IMR-90 (cell line): ENCODE results near the gene CTNNA2. TPM values are rescaled to one million over a fixed set of nuclear protein-coding genes. Genes with fewer than 3 reads are reported as not detected.

ENCODE experiments used
- ATAC-seq: fragments of 200-7000 bp; cut with Tn5 transposase; 2 replicates; pipeline ENCODE4 v1.9.1; 2020; ENCODE audit warnings: low read depth, mild to moderate bottlenecking, moderate library complexity
- BruUV-seq: library from RNA; stranded (reverse); fragments of 400-500 nt; replicated peaks from 2 replicates; lab custom pipeline; 2021; lab: Mats Ljungman, UMichigan
- CTCF ChIA-PET: fragments of 300-600 bp; formaldehyde crosslinking; extraction: SDS; loops from one replicate; lab custom pipeline; 2021; ENCODE audit warnings: antibody characterized with exemption; lab: Yijun Ruan, JAX
- POLR2A ChIA-PET: fragments of 300-600 bp; sonication (Branson Sonifier 250); formaldehyde crosslinking; loops from one replicate; lab custom pipeline; 2022; ENCODE audit warnings: antibody characterized with exemption; ENCODE audit not compliant: unreplicated experiment; lab: Charles Lee
- DNase-seq: peaks from one replicate; pipeline ENCODE4 v3.0.0; 2013
- H2AFZ ChIP-seq: replicated peaks from 2 replicates; pipeline ENCODE3; 2013; ENCODE audit warnings: low read length, mild to moderate bottlenecking; ENCODE audit not compliant: poor library complexity
- H2AK5ac ChIP-seq: 2 replicates; pipeline ENCODE4 v1.6.1; 2013; ENCODE audit warnings: low read depth, low read length, inconsistent platforms
- H2AK9ac ChIP-seq: replicated peaks from 2 replicates; pipeline ENCODE3; 2013; ENCODE audit warnings: mild to moderate bottlenecking, low read depth, low read length, moderate library complexity; ENCODE audit not compliant: poor library complexity
- H2BK120ac ChIP-seq: 2 replicates; pipeline ENCODE4 v1.6.1; 2013; ENCODE audit warnings: low read depth, low read length, inconsistent platforms
- H2BK15ac ChIP-seq: 3 replicates; pipeline ENCODE4 v1.6.1; 2013; ENCODE audit warnings: low read depth, low read length, inconsistent platforms
- H2BK20ac ChIP-seq: 2 replicates; pipeline ENCODE4 v1.6.1; 2013; ENCODE audit warnings: low read depth, mild to moderate bottlenecking, inconsistent platforms, low read length, moderate library complexity
- H2BK5ac ChIP-seq: 2 replicates; pipeline ENCODE4 v1.6.1; 2013; ENCODE audit warnings: mild to moderate bottlenecking, low read depth, low read length, inconsistent platforms; ENCODE audit not compliant: poor library complexity, severe bottlenecking
- H3K14ac ChIP-seq: replicated peaks from 2 replicates; pipeline ENCODE4 v1.6.1; 2013; ENCODE audit warnings: low read depth, low read length, inconsistent platforms
- H3K18ac ChIP-seq: 2 replicates; pipeline ENCODE4 v1.6.1; 2013; ENCODE audit warnings: low read depth, low read length, control low read depth
- H3K23ac ChIP-seq: 2 replicates; pipeline ENCODE4 v1.6.1; 2013; ENCODE audit warnings: low read depth, low read length, inconsistent platforms
- H3K27ac ChIP-seq: 2 replicates; pipeline ENCODE4 v1.5.1; 2013; ENCODE audit warnings: mild to moderate bottlenecking, control low read depth, low read length; ENCODE audit not compliant: insufficient read depth
- H3K27me3 ChIP-seq: 2 replicates; pipeline ENCODE4 v1.6.1; 2013; ENCODE audit warnings: low read length; ENCODE audit not compliant: control insufficient read depth, insufficient read depth
- H3K36me3 ChIP-seq: 2 replicates; pipeline ENCODE4 v1.6.1; 2013; ENCODE audit warnings: low read length, mixed read lengths; ENCODE audit not compliant: control insufficient read depth, insufficient read depth
- H3K4ac ChIP-seq: 2 replicates; pipeline ENCODE4 v1.6.1; 2013; ENCODE audit warnings: low read depth, low read length, inconsistent platforms
- H3K4me1 ChIP-seq: 2 replicates; pipeline ENCODE4 v1.6.1; 2013; ENCODE audit warnings: low read length, mixed read lengths; ENCODE audit not compliant: control insufficient read depth, insufficient read depth
- H3K4me2 ChIP-seq: 2 replicates; pipeline ENCODE4 v1.6.1; 2013; ENCODE audit warnings: low read depth, mild to moderate bottlenecking, control low read depth, low read length, moderate library complexity
- H3K4me3 ChIP-seq: 2 replicates; pipeline ENCODE4 v1.5.1; 2013; ENCODE audit warnings: low read depth, mild to moderate bottlenecking, control low read depth, low read length, moderate library complexity; ENCODE audit not compliant: insufficient read depth
- H3K56ac ChIP-seq: 2 replicates; pipeline ENCODE4 v1.6.1; 2013; ENCODE audit warnings: low read length, inconsistent platforms; ENCODE audit not compliant: insufficient read depth; ENCODE audit errors: extremely low read depth
- H3K79me1 ChIP-seq, 2 experiments: 2 replicates each; pipeline ENCODE4 v1.6.1; 2013; ENCODE audit warnings: low read length in 2 of 2, inconsistent platforms in 1 of 2, low read depth in 1 of 2
- H3K9ac ChIP-seq: 2 replicates; pipeline ENCODE4 v1.6.1; 2013; ENCODE audit warnings: low read depth, low read length, control low read depth
- H3K9me1 ChIP-seq: 2 replicates; pipeline ENCODE4 v1.6.1; 2013; ENCODE audit warnings: low read length, inconsistent platforms; ENCODE audit not compliant: insufficient read depth
- H3K9me3 ChIP-seq: 2 replicates; pipeline ENCODE4 v1.6.1; 2013; ENCODE audit warnings: low read length; ENCODE audit not compliant: control insufficient read depth, insufficient read depth
- H4K20me1 ChIP-seq: 2 replicates; pipeline ENCODE4 v1.6.1; 2013; ENCODE audit warnings: low read length, inconsistent platforms; ENCODE audit not compliant: insufficient read depth
- H4K5ac ChIP-seq: 2 replicates; pipeline ENCODE4 v1.6.1; 2013; ENCODE audit warnings: mild to moderate bottlenecking, low read depth, low read length, control low read depth
- H4K8ac ChIP-seq, 2 experiments: 2 replicates each; pipeline ENCODE4 v1.6.1; 2013; ENCODE audit warnings: low read depth in 2 of 2, low read length in 2 of 2, control low read depth in 1 of 2, inconsistent platforms in 1 of 2
- H4K91ac ChIP-seq: 2 replicates; pipeline ENCODE4 v1.6.1; 2013; ENCODE audit warnings: low read depth, low read length, inconsistent platforms; ENCODE audit not compliant: insufficient read depth
- BHLHE40 ChIP-seq: fragments of 150-350 bp; IDR thresholded peaks from 2 replicates; pipeline ENCODE4 v1.6.1; 2016; ENCODE audit warnings: mild to moderate bottlenecking, low read depth, low read length
- ELK1 ChIP-seq: fragments of 150-350 bp; IDR thresholded peaks from 2 replicates; pipeline ENCODE4 v1.6.1; 2016; ENCODE audit warnings: low read depth, mild to moderate bottlenecking, low read length, moderate library complexity, borderline replicate concordance
- MAFK ChIP-seq: IDR thresholded peaks from 2 replicates; pipeline ENCODE4 v1.6.1; 2012; ENCODE audit warnings: low read depth, low read length, improper control_type of control experiment
- WGBS, 2 experiments: methylation state at CpG; one replicate each; pipeline versions ENCODE4 v1.1.5 to v1.1.7; 2013; ENCODE audit warnings: missing lambda C conversion rate in 2 of 2; ENCODE audit not compliant: insufficient read length in 1 of 2; ENCODE audit errors: extremely low coverage in 2 of 2; 5-methylcytosine and 5-hydroxymethylcytosine counted together
- dilution Hi-C: fragments of 300-500 bp; cut with HindIII; formaldehyde crosslinking; loops from one replicate; pipeline ENCODE4 v1.14.3; 2018; ENCODE audit warnings: low sequenced_read_pairs; ENCODE audit not compliant: unreplicated experiment
- in situ Hi-C: fragments of 300-500 bp; cut with MboI; formaldehyde crosslinking; loops from 3 replicates; pipeline ENCODE4 v1.14.3; 2019; ENCODE audit warnings: low sequenced_read_pairs, inconsistent platforms, mixed read lengths
- intact Hi-C: fragments of 100-400 bp; cut with micrococcal nuclease; formaldehyde crosslinking; loops from 2 replicates; pipeline ENCODE4 v1.10.0; 2022
- polyA plus RNA-seq, 3 experiments: library from polyadenylated mRNA; depleted of rRNA; stranded (reverse); fragments of >200 nt; gene quantifications; 2 replicates each; pipeline ENCODE4 v1.2.3, GENCODE V29; 2012; ENCODE audit warnings: low replicate concordance in 1 of 3
- total RNA-seq: library from RNA; depleted of rRNA; stranded (reverse); fragments of >200 nt; gene quantifications from 2 replicates; pipeline ENCODE4 v1.2.3, GENCODE V29; 2012

Gene CTNNA2
- total and polyA plus RNA-seq, 2 of the 4 experiments (the other 2 are of a cell fraction) = not detected

- Histone ChIP-seq H2BK20ac (no peak overlapping the region), H3K9me1 (no peaks in the 10 kb centered on the region), H3K14ac (no peak overlapping the region), H3K36me3 (no peaks in the 10 kb centered on the region), H4K5ac (no peak overlapping the region), H3K4me1 (no peaks in the 10 kb centered on the region), H2BK15ac (no peak overlapping the region), H3K18ac (no peak overlapping the region), H3K27me3 (no peaks in the 10 kb centered on the region), H2BK120ac (no peak overlapping the region), H3K23ac (no peak overlapping the region), H3K79me1 (no peaks in the 10 kb centered on the region), H3K4me2 (no peak overlapping the region), H2AFZ (no peak overlapping the region), H3K4me3 (no peak overlapping the region), H4K91ac (no peak overlapping the region), H2BK5ac (no peak overlapping the region), H2AK5ac (no peak overlapping the region), H3K4ac (no peak overlapping the region), H4K20me1 (no peaks in the 10 kb centered on the region), H3K9ac (no peak overlapping the region), H3K56ac (no peak overlapping the region), H4K8ac (no peak overlapping the region), H2AK9ac (no peak overlapping the region), H3K9me3 (no peaks in the 10 kb centered on the region), H3K27ac (no peak overlapping the region)
- no peak for ATAC-seq
- WGBS, 2 experiments = no CpG with 5 or more reads among the region's 1 CpG
- no TSS peak for BruUV-seq
- CTCF ChIA-PET = interaction anchor here (0.9 kb wide), 1 partner anchor 14 kb away, joined by 3 read pairs; no protein-coding TSS in a partner anchor
- dilution Hi-C loops (no loop called here), in situ Hi-C loops (no loop called here), intact Hi-C loops (no loop called here)
- DNase-seq = no peak
- POLR2A ChIA-PET = no interaction called here
- TF ChIP-seq MAFK = peak; percentile 65
- no peak for TF ChIP-seq BHLHE40
- no peak for TF ChIP-seq ELK1
Measured at GRCh38 chr2:79846878-79847277, 334.0 kb downstream of the CTNNA2 start.
